IPS-20b (cell line): ENCODE data around the gene ZNF668.

Experiments used
- H3K27ac ChIP-seq: one replicate; pipeline ENCODE4 v1.5.1; 2013; ENCODE audit warnings: low read length
- H3K27me3 ChIP-seq: 2 replicates; pipeline ENCODE4 v1.6.1; 2013; ENCODE audit warnings: mild to moderate bottlenecking, low read length, inconsistent platforms; ENCODE audit not compliant: insufficient read depth
- H3K36me3 ChIP-seq: 2 replicates; pipeline ENCODE4 v1.6.1; 2013; ENCODE audit warnings: low read depth, mild to moderate bottlenecking, inconsistent platforms, low read length, moderate library complexity; ENCODE audit not compliant: insufficient read depth
- H3K4me1 ChIP-seq: 2 replicates; pipeline ENCODE4 v1.6.1; 2013; ENCODE audit warnings: mild to moderate bottlenecking, control low read depth, inconsistent platforms, low read length, moderate library complexity; ENCODE audit not compliant: insufficient read depth
- H3K4me3 ChIP-seq: 2 replicates; pipeline ENCODE4 v1.5.1; 2013; ENCODE audit warnings: mild to moderate bottlenecking, low read length, inconsistent platforms
- H3K9ac ChIP-seq: 2 replicates; pipeline ENCODE4 v1.6.1; 2013; ENCODE audit warnings: low read depth, mild to moderate bottlenecking, inconsistent platforms, low read length, moderate library complexity
- H3K9me3 ChIP-seq: 2 replicates; pipeline ENCODE4 v1.6.1; 2013; ENCODE audit warnings: mild to moderate bottlenecking, low read depth, low read length, inconsistent platforms; ENCODE audit not compliant: insufficient read depth

ZNF668 gene

GRCh38 chr16:31077024-31077423, 3.0 kb upstream of the ZNF668 start:
- Histone ChIP-seq H3K36me3 (peaks cover 58% of the 10 kb centered on the region), H3K27me3 (no peaks in the 10 kb centered on the region), H3K4me1 (peaks cover 2% of the 10 kb centered on the region), H3K27ac (no peak overlapping the region), H3K9me3 (no peaks in the 10 kb centered on the region), H3K9ac (no peak overlapping the region), H3K4me3 (no peak overlapping the region)

GRCh38 chr16:31076319-31076718, 2.3 kb upstream of the ZNF668 start:
- no peak overlapping the region for H3K4me3 ChIP-seq
- H3K27me3 ChIP-seq = no peaks in the 10 kb centered on the region
- peaks cover 6% of the 10 kb centered on the region for H3K4me1 ChIP-seq
- H3K9me3 ChIP-seq = no peaks in the 10 kb centered on the region
- no peak overlapping the region for H3K27ac ChIP-seq
- peaks cover 54% of the 10 kb centered on the region for H3K36me3 ChIP-seq
- H3K9ac ChIP-seq = no peak overlapping the region

- Histone ChIP-seq H3K4me3 (peak overlapping the region; percentile 89), H3K27me3 (no peaks in the 10 kb centered on the region), H3K9me3 (no peaks in the 10 kb centered on the region), H3K9ac (peak overlapping the region; percentile 85), H3K27ac (peak overlapping the region; percentile 43), H3K36me3 (peaks cover 38% of the 10 kb centered on the region), H3K4me1 (peaks cover 6% of the 10 kb centered on the region)
Observed at GRCh38 chr16:31074814-31075183, 759 bp upstream of the ZNF668 start.

- peaks cover 24% of the 10 kb centered on the region for H3K36me3 ChIP-seq
Observed at GRCh38 chr16:31073142-31073969, 684 bp downstream of the ZNF668 start.

GRCh38 chr16:31072540-31073141, 1.4 kb downstream of the ZNF668 start:
- H3K27me3 ChIP-seq = no peaks in the 10 kb centered on the region

More at GRCh38 chr16:31073142-31073969, 684 bp downstream of the ZNF668 start:
- Histone ChIP-seq H3K9me3 (no peaks in the 10 kb centered on the region), H3K4me3 (peak overlapping the region; percentile 89), H3K4me1 (peaks cover 6% of the 10 kb centered on the region), H3K9ac (peak overlapping the region; percentile 85), H3K27ac (peak overlapping the region; percentile 41), H3K27me3 (no peaks in the 10 kb centered on the region)

GRCh38 chr16:31071861-31072260, 2.2 kb downstream of the ZNF668 start:
- Histone ChIP-seq H3K27me3 (no peaks in the 10 kb centered on the region), H3K36me3 (peaks cover 9% of the 10 kb centered on the region), H3K27ac (no peak overlapping the region), H3K9me3 (no peaks in the 10 kb centered on the region), H3K4me1 (peaks cover 6% of the 10 kb centered on the region), H3K4me3 (peak overlapping the region; percentile 89), H3K9ac (peak overlapping the region; percentile 85)

More at GRCh38 chr16:31072540-31073141, 1.4 kb downstream of the ZNF668 start:
- Histone ChIP-seq H3K9me3 (no peaks in the 10 kb centered on the region), H3K9ac (peak overlapping the region; percentile 85), H3K4me3 (peak overlapping the region; percentile 89), H3K4me1 (peaks cover 6% of the 10 kb centered on the region), H3K27ac (peak overlapping the region; percentile 41), H3K36me3 (peaks cover 17% of the 10 kb centered on the region)

GRCh38 chr16:31067342-31067741, 6.7 kb downstream of the ZNF668 start:
- H3K9ac ChIP-seq = no peak overlapping the region
- peaks cover 17% of the 10 kb centered on the region; the same call in 1 of the 2 replicates for H3K36me3 ChIP-seq
- no peak overlapping the region for H3K4me3 ChIP-seq
- H3K27me3 ChIP-seq = no peaks in the 10 kb centered on the region
- H3K9me3 ChIP-seq = no peaks in the 10 kb centered on the region
- H3K27ac ChIP-seq = no peak overlapping the region
- peaks cover 6% of the 10 kb centered on the region for H3K4me1 ChIP-seq

GRCh38 chr16:31064882-31065461, 9.1 kb downstream of the ZNF668 start:
- no peak overlapping the region for H3K4me3 ChIP-seq
- no peaks in the 10 kb centered on the region for H3K4me1 ChIP-seq
- H3K27me3 ChIP-seq = no peaks in the 10 kb centered on the region
- H3K9me3 ChIP-seq = no peaks in the 10 kb centered on the region
- H3K36me3 ChIP-seq = peaks cover 37% of the 10 kb centered on the region; the same call in 1 of the 2 replicates
- no peak overlapping the region for H3K27ac ChIP-seq
- no peak overlapping the region for H3K9ac ChIP-seq

- no peak overlapping the region for H3K27ac ChIP-seq
Observed at GRCh38 chr16:31063843-31064611, 10.0 kb downstream of the ZNF668 start.

GRCh38 chr16:31063495-31063842, 10.6 kb downstream of the ZNF668 start:
- Histone ChIP-seq H3K27me3 (no peaks in the 10 kb centered on the region), H3K36me3 (peaks cover 42% of the 10 kb centered on the region), H3K27ac (no peak overlapping the region), H3K9me3 (no peaks in the 10 kb centered on the region), H3K4me3 (no peak overlapping the region), H3K4me1 (no peaks in the 10 kb centered on the region), H3K9ac (no peak overlapping the region)

More at GRCh38 chr16:31063843-31064611, 10.0 kb downstream of the ZNF668 start:
- Histone ChIP-seq H3K9ac (no peak overlapping the region), H3K4me3 (no peak overlapping the region), H3K4me1 (no peaks in the 10 kb centered on the region), H3K27me3 (no peaks in the 10 kb centered on the region), H3K36me3 (peaks cover 42% of the 10 kb centered on the region), H3K9me3 (no peaks in the 10 kb centered on the region)

- Histone ChIP-seq H3K9ac (no peak overlapping the region), H3K4me1 (no peaks in the 10 kb centered on the region), H3K36me3 (peaks cover 42% of the 10 kb centered on the region)
Observed at GRCh38 chr16:31061813-31062440, 12.1 kb downstream of the ZNF668 start.

More at GRCh38 chr16:31061813-31062440, 12.1 kb downstream of the ZNF668 start:
- no peak overlapping the region for H3K4me3 ChIP-seq
- no peaks in the 10 kb centered on the region for H3K9me3 ChIP-seq
- no peaks in the 10 kb centered on the region for H3K27me3 ChIP-seq
- H3K27ac ChIP-seq = no peak overlapping the region
